Left lung (tissue), 10 donors: Measurements from ENCODE around the gene PPA1. TPM values are rescaled to one million over a fixed set of nuclear protein-coding genes. Genes with fewer than 3 reads are reported as not detected.

Source experiments
- ATAC-seq: fragments of 200-7000 bp; cut with Tn5 transposase; one replicate; pipeline ENCODE4 v1.9.1; 2020; ENCODE audit warnings: moderate library complexity
- DNase-seq, 4 donors: peaks; one replicate each; pipeline ENCODE4 v3.0.0-alpha.2; 2013 to 2020
- H3K27ac ChIP-seq, 2 donors: fragments of 200-600 bp; sonication (generic) in 1 of 2; one replicate each; pipeline versions ENCODE4 v1.5.0 to v1.8.0; 2020 to 2021
- H3K27me3 ChIP-seq, 2 donors: fragments of 200-600 bp; sonication (generic) in 1 of 2; one replicate each; pipeline versions ENCODE4 v1.5.0 to v1.8.0; 2020 to 2021
- H3K36me3 ChIP-seq, 2 donors: fragments of 200-600 bp; sonication (generic) in 1 of 2; one replicate each; pipeline versions ENCODE4 v1.5.0 to v1.8.0; 2020 to 2021
- H3K4me1 ChIP-seq, 2 donors: fragments of 200-600 bp; one replicate each; pipeline ENCODE4 v1.8.0; 2021
- H3K4me3 ChIP-seq, 2 donors: fragments of 200-600 bp; sonication (generic) in 1 of 2; one replicate each; pipeline versions ENCODE4 v1.5.0 to v1.8.0; 2020 to 2021; ENCODE audit warnings: mild to moderate bottlenecking in 1 of 2
- H3K9me3 ChIP-seq, 2 donors: fragments of 200-600 bp; sonication (generic) in 1 of 2; one replicate each; pipeline versions ENCODE4 v1.5.0 to v1.8.0; 2020 to 2021
- CTCF ChIP-seq, 2 donors: fragments of 200-600 bp; sonication (generic) in 1 of 2; IDR thresholded peaks; one replicate each; pipeline versions ENCODE4 v1.5.0 to v1.8.0; 2021; ENCODE audit warnings: antibody characterized with exemption in 2 of 2
- intact Hi-C, 2 donors: fragments of 100-400 bp; cut with DNase I; formaldehyde crosslinking; loops; one replicate each; pipeline versions ENCODE4 v1.11.2 to v1.14.2; 2022
- polyA plus RNA-seq, 6 donors: library from polyadenylated mRNA; unstranded; fragments of 120-200 nt; gene quantifications; one replicate each; pipeline ENCODE4 v1.2.1, GENCODE V29; 2013; ENCODE audit not compliant: insufficient read length in 6 of 6
- total RNA-seq, 2 donors: library from RNA; stranded (reverse); fragmentation: NEBNext Ultra II Directional; extraction: Animal tissue kit (Norgen Biotek cat#: 25700); gene quantifications; one replicate each; pipeline ENCODE4 v1.2.1, GENCODE V29; 2021
- donor health status: DM: no; HTN: yes; CAD: no.
- donor health status: DM: no; HTN: no; CAD: no.

The PPA1 gene
- total and polyA plus RNA-seq, 8 donors: 102 to 231 (median 129) TPM

GRCh38 chr10:70274643-70275042, 41.4 kb upstream of the PPA1 start:
- intact Hi-C loops: no loop called here
- Histone ChIP-seq H3K36me3 (no peaks in the 10 kb centered on the region), H3K27me3 (no peaks in the 10 kb centered on the region), H3K4me1 (peaks cover 0 to 16% of the 10 kb centered on the region in 2 donors), H3K9me3 (no peaks in the 10 kb centered on the region), H3K4me3 (no peak overlapping the region), H3K27ac (no peak overlapping the region)
- DNase-seq (peak in 2 of 4 donors; percentile 51 to 68), ATAC-seq (peak; percentile 75)
- TF ChIP-seq CTCF (IDR thresholded peaks at IDR 0.05): no peak

DNA sequence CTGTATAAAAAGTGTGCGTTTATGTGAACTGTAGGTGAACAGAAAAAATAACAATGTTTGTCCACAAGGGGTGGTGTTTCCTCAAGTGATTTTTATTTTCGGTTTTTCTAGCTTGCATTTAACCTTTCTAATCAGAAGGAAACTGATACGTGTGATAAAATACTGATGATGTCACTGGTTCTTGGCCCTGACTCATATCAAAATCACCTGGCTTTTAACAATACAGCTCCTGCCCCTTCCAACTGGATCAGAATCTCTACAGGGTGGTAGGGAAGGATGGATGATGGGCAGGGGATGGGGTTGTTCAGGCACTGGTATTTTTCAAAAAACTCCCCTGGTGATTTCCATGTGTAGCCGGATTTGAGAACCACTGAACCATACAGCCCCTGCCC, 39.7 kb upstream of the PPA1 start:
- Histone ChIP-seq H3K27ac (no peak overlapping the region), H3K27me3 (no peaks in the 10 kb centered on the region), H3K4me1 (peaks cover 0 to 17% of the 10 kb centered on the region in 2 donors), H3K36me3 (no peaks in the 10 kb centered on the region), H3K9me3 (no peaks in the 10 kb centered on the region), H3K4me3 (no peak overlapping the region)
- intact Hi-C loops: no loop called here
- TF ChIP-seq CTCF (IDR thresholded peaks at IDR 0.05): peak; percentile 25 to 52
- peak; percentile 46 for ATAC-seq
- no peak for DNase-seq

DNA sequence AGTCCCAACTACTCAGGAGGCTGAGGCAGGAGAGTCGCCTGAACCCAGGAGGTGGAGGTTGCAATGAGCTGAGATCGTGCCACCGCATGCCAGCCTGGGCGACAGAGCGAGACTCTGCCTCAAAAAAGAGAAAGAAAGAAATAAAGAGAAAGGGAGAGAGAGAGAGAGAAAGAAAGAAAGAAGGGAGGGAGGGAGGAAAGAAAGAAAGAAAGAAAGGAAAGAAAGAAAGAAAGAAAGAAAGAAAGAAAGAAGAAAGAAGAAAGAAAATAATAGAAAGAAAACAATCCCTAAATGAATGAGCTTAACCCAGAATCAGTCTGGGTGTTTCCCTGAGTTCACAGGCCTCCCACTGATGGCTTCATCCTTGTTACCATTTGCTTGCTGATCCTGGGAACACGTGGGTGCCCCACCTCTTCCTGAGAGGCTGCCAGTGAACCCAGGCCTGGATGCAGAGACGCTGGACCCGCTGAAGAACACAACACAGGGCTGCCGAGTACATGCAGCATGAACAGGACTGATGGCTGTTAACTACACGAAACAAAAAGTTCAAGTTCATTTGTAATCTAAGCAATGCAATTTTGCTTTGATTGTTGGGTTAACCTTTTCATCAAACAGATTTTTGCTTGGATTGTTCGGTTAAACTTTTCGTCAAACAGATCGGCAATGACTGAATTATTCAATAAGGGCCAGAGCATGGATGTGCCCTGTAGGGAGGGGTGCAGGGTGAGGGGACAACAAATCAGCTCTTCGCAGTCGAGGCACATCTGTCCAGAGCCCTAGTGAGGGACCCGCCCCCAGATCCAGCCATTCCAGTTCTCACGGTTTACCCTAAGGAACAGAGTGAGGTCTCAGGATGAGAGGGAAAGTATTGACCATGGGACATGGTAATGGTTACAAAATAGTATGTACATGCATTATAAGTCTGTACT, 39.0 kb upstream of the PPA1 start:
- Histone ChIP-seq H3K27ac (no peak overlapping the region), H3K4me3 (no peak overlapping the region), H3K4me1 (peaks cover 0 to 24% of the 10 kb centered on the region in 2 donors), H3K36me3 (no peaks in the 10 kb centered on the region), H3K27me3 (no peaks in the 10 kb centered on the region), H3K9me3 (no peaks in the 10 kb centered on the region)
- DNase-seq (no peak), ATAC-seq (no peak)
- no peak for TF ChIP-seq CTCF (IDR thresholded peaks at IDR 0.05)
- intact Hi-C loops: no loop called here

GRCh38 chr10:70270952-70271351, 37.7 kb upstream of the PPA1 start:
- no peak for DNase-seq

More at GRCh38 chr10:70270952-70271351, 37.7 kb upstream of the PPA1 start:
- no peak overlapping the region for H3K4me3 ChIP-seq
- intact Hi-C loops: no loop called here
- no peaks in the 10 kb centered on the region for H3K27me3 ChIP-seq
- no peak overlapping the region for H3K27ac ChIP-seq
- no peak for TF ChIP-seq CTCF (IDR thresholded peaks at IDR 0.05)
- ATAC-seq: no peak
- no peaks in the 10 kb centered on the region for H3K36me3 ChIP-seq
- H3K9me3 ChIP-seq: no peaks in the 10 kb centered on the region
- H3K4me1 ChIP-seq: peaks cover 0 to 29% of the 10 kb centered on the region in 2 donors
